Natural killer cell (primary cell): Measurements from ENCODE around the gene JARID2. TPM values are rescaled to one million over a fixed set of nuclear protein-coding genes. Genes with fewer than 3 reads are reported as not detected.

Source experiments
- ATAC-seq, 3 donors: fragments of 150-1000 bp in 2 of 3; fragments of 200-7000 bp in 1 of 3; cut with Tn5 transposase; 1 replicate in 1 of 3; 2 replicates in 2 of 3; pipeline ENCODE4 v1.10.0; 2021; ENCODE audit warnings: mild to moderate bottlenecking in 2 of 3, moderate library complexity in 2 of 3
- DNase-seq, 2 donors: peaks; one replicate each; pipeline versions ENCODE4 v3.0.0 to v3.0.0-alpha.2; 2013 to 2021; ENCODE audit warnings: mixed read lengths in 1 of 2
- H3K27ac ChIP-seq: one replicate; pipeline ENCODE4 v1.5.1; 2013; ENCODE audit warnings: mild to moderate bottlenecking, low read length
- H3K27me3 ChIP-seq: one replicate; pipeline ENCODE4 v1.6.1; 2013; ENCODE audit warnings: low read length; ENCODE audit not compliant: control insufficient read depth, insufficient read depth
- H3K36me3 ChIP-seq: one replicate; pipeline ENCODE4 v1.6.1; 2013; ENCODE audit warnings: low read length; ENCODE audit not compliant: control insufficient read depth, insufficient read depth
- H3K4me1 ChIP-seq: one replicate; pipeline ENCODE4 v1.6.1; 2013; ENCODE audit warnings: low read length; ENCODE audit not compliant: control insufficient read depth, insufficient read depth
- H3K4me3 ChIP-seq: one replicate; pipeline ENCODE4 v1.5.1; 2013; ENCODE audit warnings: low read length
- H3K9me3 ChIP-seq: one replicate; pipeline ENCODE4 v1.6.1; 2013; ENCODE audit warnings: low read length; ENCODE audit not compliant: control insufficient read depth, insufficient read depth
- H3K27ac Mint-ChIP-seq, 2 donors: one replicate each; pipeline ENCODE4 v1.8.0; 2022; ENCODE audit warnings: mild to moderate bottlenecking in 2 of 2, mixed read lengths in 2 of 2, moderate library complexity in 1 of 2
- H3K27me3 Mint-ChIP-seq, 2 donors: one replicate each; pipeline ENCODE4 v1.8.0; 2022; ENCODE audit warnings: low read depth in 2 of 2, mixed read lengths in 2 of 2
- H3K36me3 Mint-ChIP-seq: one replicate; pipeline ENCODE4 v1.8.0; 2022; ENCODE audit warnings: mixed read lengths
- H3K4me1 Mint-ChIP-seq, 2 donors: one replicate each; pipeline ENCODE4 v1.8.0; 2022; ENCODE audit warnings: mixed read lengths in 2 of 2
- H3K4me3 Mint-ChIP-seq: one replicate; pipeline ENCODE4 v1.8.0; 2022; ENCODE audit warnings: mild to moderate bottlenecking, moderate library complexity, mixed read lengths
- H3K9me3 Mint-ChIP-seq, 2 donors: one replicate each; pipeline ENCODE4 v1.8.0; 2022; ENCODE audit warnings: mixed read lengths in 2 of 2
- CTCF ChIP-seq: fragments of 200-600 bp; IDR thresholded peaks from one replicate; pipeline ENCODE4 v1.8.0; 2022; ENCODE audit warnings: antibody characterized with exemption
- WGBS: methylation state at CpG from one replicate; pipeline ENCODE4 v1.1.7; 2013; ENCODE audit warnings: missing lambda C conversion rate; ENCODE audit not compliant: insufficient coverage; 5-methylcytosine and 5-hydroxymethylcytosine counted together
- intact Hi-C: fragments of 100-400 bp; cut with micrococcal nuclease; formaldehyde crosslinking; loops from one replicate; pipeline ENCODE4 v1.14.2; 2022
- total RNA-seq, 4 donors: library from RNA; stranded (reverse); fragments of 120-200 nt in 1 of 4; gene quantifications; one replicate each; pipeline versions ENCODE4 v1.2.3 to v1.2.4, GENCODE V29; 2013 to 2022

Gene JARID2
- total RNA-seq, 3 donors from 2014 or later (not counting 1 experiment from before 2014, with no cell fraction given): 49.9 to 60.9 (median 60.5) TPM

- Histone ChIP-seq H3K4me3 (no peak overlapping the region), H3K9me3 (no peaks in the 10 kb centered on the region), H3K27me3 (no peaks in the 10 kb centered on the region), H3K27ac (no peak overlapping the region), H3K36me3 (peaks cover 24% of the 10 kb centered on the region), H3K4me1 (peaks cover 11% of the 10 kb centered on the region)
- Mint-ChIP-seq H3K4me3 (no peak overlapping the region), H3K4me1 (peaks cover 46 to 57% of the 10 kb centered on the region in 2 donors), H3K27me3 (no peaks in the 10 kb centered on the region), H3K9me3 (no peaks in the 10 kb centered on the region), H3K36me3 (no peaks in the 10 kb centered on the region), H3K27ac (peak overlapping the region; percentile 45 to 78)
- ATAC-seq (no peak), DNase-seq (no peak)
- TF ChIP-seq CTCF: no peak
- intact Hi-C loops: loop anchor here (1.0 kb wide), 2 partner anchors 133 to 1279 kb away; no protein-coding TSS in a partner anchor
- 55% methylated on average over 11 of the region's 11 CpGs for WGBS
These were observed 244.6 kb downstream of the JARID2 start for GRCh38 chr6:15490242-15491100.

GRCh38 chr6:15491255-15491985 lies 245.6 kb downstream of the JARID2 start:
- WGBS: 19% methylated on average over 7 of the region's 9 CpGs
- intact Hi-C loops: loop anchor here (1.0 kb wide), 2 partner anchors 132 to 1280 kb away; no protein-coding TSS in a partner anchor
- Histone ChIP-seq H3K27ac (no peak overlapping the region), H3K36me3 (peaks cover 32% of the 10 kb centered on the region), H3K9me3 (no peaks in the 10 kb centered on the region), H3K27me3 (no peaks in the 10 kb centered on the region), H3K4me1 (peaks cover 18% of the 10 kb centered on the region), H3K4me3 (no peak overlapping the region)
- ATAC-seq (peak; percentile 83 to 94 (median 84)), DNase-seq (peak; percentile 58 to 80)
- Mint-ChIP-seq H3K27ac (peak overlapping the region; percentile 53 to 75), H3K4me3 (no peak overlapping the region), H3K4me1 (peaks cover 49 to 59% of the 10 kb centered on the region in 2 donors), H3K36me3 (no peaks in the 10 kb centered on the region), H3K27me3 (no peaks in the 10 kb centered on the region), H3K9me3 (no peaks in the 10 kb centered on the region)
- TF ChIP-seq CTCF: peak; percentile 83

GRCh38 chr6:15491986-15492269 lies 246.1 kb downstream of the JARID2 start:
- Mint-ChIP-seq H3K4me1 (peaks cover 49 to 57% of the 10 kb centered on the region in 2 donors), H3K4me3 (no peak overlapping the region), H3K27ac (peak overlapping the region; percentile 53 to 75), H3K27me3 (no peaks in the 10 kb centered on the region), H3K36me3 (no peaks in the 10 kb centered on the region), H3K9me3 (no peaks in the 10 kb centered on the region)
- no peak overlapping the region for H3K4me3 ChIP-seq
- no peaks in the 10 kb centered on the region for H3K27me3 ChIP-seq
- DNase-seq: no peak
- WGBS: 84% methylated on average over 5 of the region's 5 CpGs
- intact Hi-C loops: loop anchor here (1.0 kb wide), 2 partner anchors 131 to 1281 kb away; no protein-coding TSS in a partner anchor
- H3K27ac ChIP-seq: no peak overlapping the region
- no peaks in the 10 kb centered on the region for H3K9me3 ChIP-seq
- H3K36me3 ChIP-seq: peaks cover 37% of the 10 kb centered on the region
- H3K4me1 ChIP-seq: peaks cover 18% of the 10 kb centered on the region
- TF ChIP-seq CTCF: no peak
- no peak for ATAC-seq
